Vein endothelial cell (primary cell): ENCODE data around the gene CNBP. TPM values are rescaled to one million over a fixed set of nuclear protein-coding genes. Genes with fewer than 3 reads are reported as not detected.

Source experiments
- small RNA-seq: library from RNA; depleted of rRNA; stranded (forward); fragments of <200 nt; gene quantifications from one replicate; pipeline ENCODE3, GENCODE V24; 2012
- total RNA-seq: library from RNA; depleted of rRNA; stranded (reverse); fragments of >200 nt; gene quantifications from 2 replicates; pipeline ENCODE4 v1.2.3, GENCODE V29; 2012

Gene CNBP
- total RNA-seq, result 220 and 239 TPM in 2 replicates

DNA sequence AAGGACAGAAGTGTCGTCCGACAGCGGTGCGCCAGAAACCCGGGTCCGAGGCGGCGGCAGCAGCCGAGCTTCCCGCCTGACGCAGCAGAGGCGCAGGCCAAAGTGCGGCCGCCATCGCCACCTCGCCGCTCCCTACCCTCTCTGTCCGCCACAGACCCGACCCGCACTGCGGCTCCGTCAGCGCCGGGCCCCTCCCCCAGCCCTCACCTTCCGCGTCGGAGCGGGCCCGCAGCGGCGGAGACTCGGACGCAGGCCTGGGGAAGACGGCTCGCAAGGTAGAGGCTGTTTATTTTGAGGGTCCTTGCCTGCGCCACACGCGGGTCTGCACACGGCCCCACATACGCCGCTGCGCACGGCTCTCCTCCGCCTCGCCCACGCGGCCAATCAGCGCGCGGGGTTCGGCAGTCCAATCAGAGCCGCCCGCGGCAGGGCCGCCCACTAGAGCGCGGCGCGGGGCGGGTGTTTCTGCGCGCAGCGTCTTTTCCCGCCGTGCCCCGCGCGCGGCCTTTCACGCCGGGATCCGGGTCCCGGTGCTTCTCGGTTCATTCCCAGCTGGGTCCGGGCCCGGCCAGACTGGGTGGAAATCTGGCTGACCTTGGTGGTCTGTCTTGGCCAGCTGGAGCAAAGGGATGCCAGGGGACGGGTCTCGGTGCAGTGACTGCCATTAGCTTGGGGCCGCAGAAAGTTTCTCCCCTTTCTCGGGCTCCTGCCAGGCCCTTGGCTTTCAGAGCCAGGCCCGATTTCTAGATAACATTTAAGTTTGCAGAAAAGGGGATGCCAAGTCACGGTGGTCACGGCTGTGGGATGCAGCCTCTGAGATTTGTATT lies at the start of gene CNBP:
TSS of gene CNBP (minus strand) at position 328 of the 827 bp plus-strand sequence. CDS start 12,139 bp downstream, outside the sequence.

DNA sequence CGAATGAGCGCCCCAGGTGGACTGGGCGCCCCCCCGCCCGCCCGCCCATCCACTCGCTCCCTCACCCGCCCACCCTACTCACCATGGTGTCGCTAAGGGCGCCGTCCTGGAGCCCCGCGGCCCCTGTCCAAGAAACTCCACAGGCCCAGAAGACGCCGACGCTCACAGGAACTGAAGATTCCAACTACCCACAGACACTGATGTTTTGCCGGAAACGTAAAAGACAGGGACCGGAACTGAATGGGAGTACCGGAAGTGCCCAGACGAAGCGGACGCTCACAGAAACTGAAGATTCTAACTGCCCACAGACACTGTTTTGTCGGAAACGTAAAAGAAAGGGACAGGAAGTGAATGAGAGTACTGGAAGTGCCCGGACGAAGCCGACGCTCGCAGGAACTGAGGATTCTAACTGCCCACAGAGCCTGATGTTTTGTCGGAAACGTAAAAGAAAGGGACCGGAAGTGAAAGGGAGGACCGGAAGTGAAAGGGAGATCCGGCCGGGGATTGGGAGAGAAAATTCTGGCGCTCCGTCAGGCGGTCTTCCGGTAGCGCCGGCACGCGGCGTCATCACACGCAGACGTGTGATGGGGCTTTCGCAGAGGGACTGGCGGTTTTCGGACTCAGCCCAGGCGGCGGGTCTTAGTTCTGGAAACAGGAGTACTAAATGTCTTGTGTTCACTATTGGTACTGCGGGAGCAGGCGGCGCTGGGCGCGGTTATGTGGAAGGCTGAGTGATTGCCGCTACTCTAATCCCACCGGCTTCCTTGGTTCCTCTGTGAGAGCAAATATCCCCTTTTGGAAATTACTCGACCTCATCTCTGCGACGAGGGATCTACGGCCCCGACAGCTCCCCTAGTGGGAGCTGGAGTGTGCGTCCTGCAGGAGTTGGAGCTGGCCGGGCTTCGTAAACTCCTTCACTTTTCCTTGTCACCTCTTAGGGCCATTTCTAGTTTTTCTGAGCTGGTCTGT lies 22.5 kb downstream of the CNBP start, which contains the start of gene ISY1:
TSS of gene ISY1 (minus strand) at position 173 of the 969 bp plus-strand sequence. CDS start at position 85, 88 bp downstream.

DNA sequence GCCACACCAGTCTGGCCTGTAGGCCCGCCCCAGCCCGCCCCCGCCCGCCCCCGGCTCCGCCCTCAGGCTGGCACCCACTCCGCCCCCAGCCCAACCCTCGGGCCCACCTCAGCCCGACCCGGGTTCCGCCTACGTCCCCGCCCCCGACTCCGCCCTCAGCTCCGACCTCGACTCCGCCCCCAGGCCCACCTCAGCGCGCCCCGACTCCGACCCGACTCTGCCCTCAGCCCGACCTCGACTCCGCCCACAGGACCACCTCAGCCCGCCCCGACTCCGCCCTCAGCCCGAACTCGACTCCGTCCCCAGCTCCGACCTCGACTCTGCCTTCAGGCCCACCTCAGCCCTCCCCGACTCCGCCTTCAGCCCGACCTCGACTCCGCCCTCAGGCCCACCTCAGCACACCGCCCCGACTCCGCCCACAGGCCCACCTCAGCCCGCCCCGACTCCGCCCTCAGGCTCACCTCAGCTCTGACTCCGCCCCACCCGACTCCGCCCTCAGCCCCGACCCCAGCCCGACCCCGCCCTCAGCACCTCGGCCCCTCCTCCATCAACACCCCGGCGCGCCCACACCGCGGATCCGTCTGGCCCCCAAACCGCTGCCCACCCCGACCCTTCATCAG lies 61.8 kb downstream of the CNBP start, which contains the start of gene RAB43:
TSS of gene RAB43 (minus strand) at position 13 of the 620 bp plus-strand sequence. CDS start 315 bp downstream, outside the sequence.

Small RNAs within 50 kb of the gene (small RNA-seq; reads per million reads assigned to genes)
- not detected for gene RPS27P12

Other genes starting within 250 kb of the CNBP start
- gene CFAP92, start 189.8 kb downstream of the CNBP start, total RNA-seq, result 0.48 and 0.65 TPM in 2 replicates
- 1.3 and 2.3 TPM in 2 replicates for gene EFCC1, start 182.6 kb downstream of the CNBP start, total RNA-seq
- not detected in 2 replicates for gene GP9, start 123.1 kb downstream of the CNBP start, total RNA-seq
- gene RAB43, start 62.1 kb downstream of the CNBP start, total RNA-seq, result 37.2 and 43.1 TPM in 2 replicates
- gene ISY1, start 22.8 kb downstream of the CNBP start, total RNA-seq, result 25.2 and 32.2 TPM in 2 replicates
- 252 and 312 TPM in 2 replicates for gene COPG1, start 65.7 kb upstream of the CNBP start, total RNA-seq
- 20.9 and 24.6 TPM in 2 replicates for gene HMCES, start 95.0 kb upstream of the CNBP start, total RNA-seq
- gene EFCAB12, start 244.7 kb upstream of the CNBP start, total RNA-seq, result under 0.01 and 0.19 TPM in 2 replicates